ENCODE data around the gene LACRT. TPM values are rescaled to one million over a fixed set of nuclear protein-coding genes. Genes with fewer than 3 reads are reported as not detected.

The LACRT gene
- total RNA-seq, 3 donors from 2014 or later = not detected

GRCh38 chr12:54650889-54651288 lies 16.2 kb upstream of the LACRT start:
- no peaks in the 10 kb centered on the region for H3K27me3 ChIP-seq
- H3K9me3 ChIP-seq = no peaks in the 10 kb centered on the region
- TF ChIP-seq POLR2AphosphoS5 (IDR thresholded peaks at IDR 0.05) (no peak), CTCF (IDR thresholded peaks at IDR 0.05) (no peak), POLR2A (IDR thresholded peaks at IDR 0.05) (no peak)
- H3K27ac ChIP-seq = no peak overlapping the region
- no peak overlapping the region for H3K4me3 ChIP-seq
- intact Hi-C loops (cut with DNase I; ENCODE audit: low total_unique reads) = no loop called here
- no peaks in the 10 kb centered on the region for H3K36me3 ChIP-seq
- no peak for DNase-seq (ENCODE audit: low spot score in 2 of 2)
- no peaks in the 10 kb centered on the region for H3K4me1 ChIP-seq

GRCh38 chr12:54650409-54650808 lies 15.7 kb upstream of the LACRT start:
- Histone ChIP-seq H3K9me3 (no peaks in the 10 kb centered on the region), H3K27ac (no peak overlapping the region), H3K27me3 (peaks cover 0 to under 1% of the 10 kb centered on the region in 2 donors), H3K36me3 (no peaks in the 10 kb centered on the region), H3K4me1 (no peaks in the 10 kb centered on the region), H3K4me3 (no peak overlapping the region)
- intact Hi-C loops (cut with DNase I; ENCODE audit: low total_unique reads) = no loop called here
- TF ChIP-seq POLR2AphosphoS5 (IDR thresholded peaks at IDR 0.05) = no peak
- TF ChIP-seq POLR2A (IDR thresholded peaks at IDR 0.05) = no peak
- no peak for TF ChIP-seq CTCF (IDR thresholded peaks at IDR 0.05)
- DNase-seq (ENCODE audit: low spot score in 2 of 2) = no peak

GRCh38 chr12:54649825-54650224 lies 15.1 kb upstream of the LACRT start:
- peaks cover 0 to 4% of the 10 kb centered on the region in 2 donors for H3K27me3 ChIP-seq
- H3K4me3 ChIP-seq = no peak overlapping the region
- H3K4me1 ChIP-seq = no peaks in the 10 kb centered on the region
- H3K36me3 ChIP-seq = no peaks in the 10 kb centered on the region
- no peaks in the 10 kb centered on the region for H3K9me3 ChIP-seq
- H3K27ac ChIP-seq = no peak overlapping the region
- DNase-seq (ENCODE audit: low spot score in 2 of 2) = no peak
- intact Hi-C loops (cut with DNase I; ENCODE audit: low total_unique reads) = no loop called here
- TF ChIP-seq POLR2AphosphoS5 (IDR thresholded peaks at IDR 0.05) = no peak
- TF ChIP-seq CTCF (IDR thresholded peaks at IDR 0.05) = no peak
- TF ChIP-seq POLR2A (IDR thresholded peaks at IDR 0.05) = no peak

- Histone ChIP-seq H3K9me3 (no peaks in the 10 kb centered on the region), H3K36me3 (no peaks in the 10 kb centered on the region), H3K4me1 (no peaks in the 10 kb centered on the region), H3K4me3 (no peak within 1 kb of the TSS), H3K27me3 (peaks cover 0 to 4% of the 10 kb centered on the region in 2 donors), H3K27ac (no peak within 1 kb of the TSS)
- intact Hi-C loops (cut with DNase I; ENCODE audit: low total_unique reads) = no loop called here
- TF ChIP-seq CTCF (IDR thresholded peaks at IDR 0.05) (no peak), POLR2A (IDR thresholded peaks at IDR 0.05) (no peak), POLR2AphosphoS5 (IDR thresholded peaks at IDR 0.05) (no peak)
- DNase-seq (ENCODE audit: low spot score in 2 of 2) = no peak
Observed at GRCh38 chr12:54648265-54648664, 13.6 kb upstream of the LACRT start, which contains the start of gene DCD. Gene DCD (minus strand): TSS chr12:54648365. CDS start chr12:54648303, 62 bp downstream.

- Histone ChIP-seq H3K4me1 (no peaks in the 10 kb centered on the region), H3K27me3 (peaks cover 0 to 4% of the 10 kb centered on the region in 2 donors), H3K9me3 (no peaks in the 10 kb centered on the region), H3K4me3 (no peak overlapping the region), H3K36me3 (no peaks in the 10 kb centered on the region), H3K27ac (no peak overlapping the region)
- intact Hi-C loops (cut with DNase I; ENCODE audit: low total_unique reads) = no loop called here
- DNase-seq (ENCODE audit: low spot score in 2 of 2) = no peak
- TF ChIP-seq CTCF (IDR thresholded peaks at IDR 0.05) (no peak), POLR2A (IDR thresholded peaks at IDR 0.05) (no peak)
Observed at GRCh38 chr12:54641554-54641953, 6.9 kb upstream of the LACRT start.

All from breast epithelium (tissue), 4 donors.